Fibroblast of skin of back (primary cell): ENCODE data around the gene SLC25A15. TPM values are rescaled to one million over a fixed set of nuclear protein-coding genes. Genes with fewer than 3 reads are reported as not detected.

ENCODE experiments used
- DNase-seq: peaks from one replicate; pipeline ENCODE4 v3.0.0-alpha.2; 2013
- polyA plus RNA-seq, 2 experiments: library from polyadenylated mRNA; unstranded; fragments of 120-200 nt; gene quantifications; one replicate each; pipeline ENCODE4 v1.2.1, GENCODE V29; 2013; ENCODE audit not compliant: insufficient read length in 2 of 2

SLC25A15 gene
- 14.0 TPM for polyA plus RNA-seq (2013, experiment 1 of 2; ENCODE audit: insufficient read length)
- 10.5 TPM for polyA plus RNA-seq (2013, experiment 2 of 2; ENCODE audit: insufficient read length)

- DNase-seq, result peak; percentile 87
Measured at GRCh38 chr13:40789275-40790153, at the start of gene SLC25A15. SLC25A15 (plus strand) TSS chr13:40789611; CDS start chr13:40793227, 3,616 bp downstream.

- DNase-seq, result no peak
Measured at GRCh38 chr13:40749327-40749726, 40.1 kb upstream of the SLC25A15 start.

GRCh38 chr13:40755082-40755700 is 34.2 kb upstream of the SLC25A15 start:
- no peak for DNase-seq

- no peak for DNase-seq
Measured at GRCh38 chr13:40756042-40756441, 33.4 kb upstream of the SLC25A15 start.

GRCh38 chr13:40758811-40759210 is 30.6 kb upstream of the SLC25A15 start:
- no peak for DNase-seq

GRCh38 chr13:40762849-40763248 is 26.6 kb upstream of the SLC25A15 start:
- DNase-seq, result no peak

GRCh38 chr13:40764587-40765403 is 24.6 kb upstream of the SLC25A15 start:
- DNase-seq, result no peak

- no peak for DNase-seq
Measured at GRCh38 chr13:40765602-40766001, 23.8 kb upstream of the SLC25A15 start.

GRCh38 chr13:40769970-40770369 is 19.4 kb upstream of the SLC25A15 start:
- DNase-seq, result no peak

GRCh38 chr13:40770609-40770933 is 18.8 kb upstream of the SLC25A15 start:
- DNase-seq, result no peak

GRCh38 chr13:40770934-40771618 is 18.3 kb upstream of the SLC25A15 start, which contains the start of gene MRPS31:
MRPS31 (minus strand) TSS chr13:40771190; CDS start chr13:40771136, 54 bp downstream.
- peak; percentile 93 for DNase-seq

GRCh38 chr13:40772765-40773473 is 16.5 kb upstream of the SLC25A15 start:
- DNase-seq, result no peak

- DNase-seq, result no peak
Measured at GRCh38 chr13:40774672-40775071, 14.7 kb upstream of the SLC25A15 start.

- DNase-seq, result no peak
Measured at GRCh38 chr13:40776232-40776631, 13.2 kb upstream of the SLC25A15 start.

- peak; percentile 49 for DNase-seq
Measured at GRCh38 chr13:40776681-40777165, 12.7 kb upstream of the SLC25A15 start.

- DNase-seq, result peak; percentile 48
Measured at GRCh38 chr13:40777166-40777808, 12.1 kb upstream of the SLC25A15 start.

- no peak for DNase-seq
Measured at GRCh38 chr13:40777809-40778175, 11.6 kb upstream of the SLC25A15 start.

- DNase-seq, result no peak
Measured at GRCh38 chr13:40779049-40779448, 10.4 kb upstream of the SLC25A15 start.

- no peak for DNase-seq
Measured at GRCh38 chr13:40779796-40780285, 9.6 kb upstream of the SLC25A15 start.

GRCh38 chr13:40780822-40781401 is 8.5 kb upstream of the SLC25A15 start:
- peak; percentile 22 for DNase-seq
